Upper lobe of left lung (tissue), 6 donors: ENCODE measurements around the gene NHSL2. TPM values are rescaled to one million over a fixed set of nuclear protein-coding genes. Genes with fewer than 3 reads are reported as not detected.
"Not testable (repeated sequence)": the region's sequence is repeated elsewhere in the genome, so short reads cannot be mapped to it uniquely, and the experiment has no call there.

ENCODE experiments used
- ATAC-seq, 2 donors: fragments of 200-7000 bp; cut with Tn5 transposase; one replicate each; pipeline ENCODE4 v1.9.1; 2022; ENCODE audit warnings: mild to moderate bottlenecking in 2 of 2, moderate library complexity in 2 of 2; ENCODE audit not compliant: low FRiP score in 2 of 2
- DNase-seq, 2 donors: peaks; one replicate each; pipeline ENCODE4 v3.0.0-alpha.2; 2019 to 2020
- H3K27ac ChIP-seq, 4 donors: fragments of 200-600 bp; sonication (generic); one replicate each; pipeline ENCODE4 v1.5.1; 2016 to 2019
- H3K27me3 ChIP-seq, 4 donors: fragments of 200-600 bp; sonication (generic); one replicate each; pipeline ENCODE4 v1.5.1; 2017 to 2019
- H3K36me3 ChIP-seq, 4 donors: fragments of 200-600 bp; sonication (generic); one replicate each; pipeline ENCODE4 v1.5.1; 2016 to 2019
- H3K4me1 ChIP-seq, 4 donors: fragments of 200-600 bp; sonication (generic); one replicate each; pipeline ENCODE4 v1.5.1; 2018 to 2019
- H3K4me3 ChIP-seq, 4 donors: fragments of 200-600 bp; sonication (generic); one replicate each; pipeline ENCODE4 v1.5.1; 2017 to 2019; ENCODE audit warnings: mild to moderate bottlenecking in 2 of 4, moderate library complexity in 1 of 4
- H3K9me3 ChIP-seq, 4 donors: fragments of 200-600 bp; sonication (generic); one replicate each; pipeline ENCODE4 v1.5.1; 2018 to 2019
- CTCF ChIP-seq, 6 experiments: fragments of 450-650 bp in 4 of 6; fragments of 200-600 bp in 2 of 6; sonication (generic) in 2 of 6; IDR thresholded peaks; one replicate each; pipeline ENCODE4 v1.5.1; 2016 to 2019; ENCODE audit warnings: antibody characterized with exemption in 6 of 6
- EP300 ChIP-seq, 4 donors: sonication (generic); formaldehyde crosslinking; IDR thresholded peaks; one replicate each; pipeline ENCODE4 v1.5.1; 2017; ENCODE audit warnings: antibody characterized with exemption in 4 of 4, control low read depth in 2 of 4
- POLR2A ChIP-seq, 4 donors: fragments of 450-650 bp; IDR thresholded peaks; one replicate each; pipeline ENCODE4 v1.5.1; 2016 to 2017; ENCODE audit warnings: antibody characterized with exemption in 4 of 4, mild to moderate bottlenecking in 2 of 4
- POLR2AphosphoS5 ChIP-seq, 2 donors: sonication (generic); formaldehyde crosslinking; IDR thresholded peaks; one replicate each; pipeline ENCODE4 v1.5.1; 2017; ENCODE audit warnings: antibody characterized with exemption in 2 of 2
- WGBS, 2 donors: methylation state at CpG; one replicate each; pipeline ENCODE4 v1.1.5; 2017 to 2018; 5-methylcytosine and 5-hydroxymethylcytosine counted together
- total RNA-seq, 6 donors: library from RNA; depleted of rRNA in 4 of 6; stranded (reverse); fragments of >200 nt in 4 of 6; gene quantifications; one replicate each; pipeline versions ENCODE4 v1.1.0 to v1.2.1, GENCODE V29; 2016 to 2021
- donor health status: DM: no; HTN: no; CAD: no; lungs with moderate emphysema.
- donor health status: DM: no; HTN: yes; CAD: no; lungs with severe emphysema.

NHSL2 gene
- total RNA-seq, 6 donors from 2014 or later, result 5.8 to 18.3 (median 9.9) TPM

- DNase-seq, result no peak
- 87 to 97% methylated on average over 5 of the region's 5 CpGs for WGBS, 2 donors
- no peak overlapping the region for H3K27ac ChIP-seq
- no peaks in the 10 kb centered on the region for H3K27me3 ChIP-seq
- H3K9me3 ChIP-seq, result no peaks in the 10 kb centered on the region
- TF ChIP-seq EP300 (IDR thresholded peaks at IDR 0.05) (no peak), POLR2A (IDR thresholded peaks at IDR 0.05) (no peak), CTCF (IDR thresholded peaks at IDR 0.05) (no peak), POLR2AphosphoS5 (IDR thresholded peaks at IDR 0.05) (no peak)
- no peak overlapping the region for H3K4me3 ChIP-seq
- ATAC-seq, result no peak
- H3K36me3 ChIP-seq, result no peaks in the 10 kb centered on the region
- peaks cover 0 to 5% (median 0%) of the 10 kb centered on the region in 4 donors for H3K4me1 ChIP-seq
These were observed 142.9 kb downstream of the NHSL2 start for GRCh38 chrX:72053508-72053907.

GRCh38 chrX:72054779-72055489, 144.3 kb downstream of the NHSL2 start:
- H3K27ac ChIP-seq, result no peak overlapping the region
- H3K9me3 ChIP-seq, result no peaks in the 10 kb centered on the region
- no peak overlapping the region for H3K4me3 ChIP-seq
- no peaks in the 10 kb centered on the region for H3K27me3 ChIP-seq
- no peaks in the 10 kb centered on the region for H3K36me3 ChIP-seq
- ATAC-seq (no peak), DNase-seq (no peak)
- H3K4me1 ChIP-seq, result peaks cover 0 to 3% (median 0%) of the 10 kb centered on the region in 4 donors
- TF ChIP-seq POLR2AphosphoS5 (IDR thresholded peaks at IDR 0.05) (no peak), EP300 (IDR thresholded peaks at IDR 0.05) (no peak), CTCF (IDR thresholded peaks at IDR 0.05) (no peak), POLR2A (IDR thresholded peaks at IDR 0.05) (no peak)
- 71 to 91% methylated on average over 13 to 19 of the region's 19 CpGs for WGBS, 2 donors

GRCh38 chrX:72057331-72057730, 146.7 kb downstream of the NHSL2 start:
- H3K4me3 ChIP-seq, result no peak overlapping the region
- 24 to 25% methylated on average over 4 of the region's 4 CpGs for WGBS, 2 donors
- ATAC-seq (no peak), DNase-seq (peak in 1 of 2 donors; percentile 20)
- no peak overlapping the region for H3K27ac ChIP-seq
- H3K4me1 ChIP-seq, result peaks cover 0 to 3% (median 0%) of the 10 kb centered on the region in 4 donors
- H3K27me3 ChIP-seq, result no peaks in the 10 kb centered on the region
- TF ChIP-seq EP300 (IDR thresholded peaks at IDR 0.05) (no peak), POLR2AphosphoS5 (IDR thresholded peaks at IDR 0.05) (no peak), CTCF (IDR thresholded peaks at IDR 0.05) (no peak), POLR2A (IDR thresholded peaks at IDR 0.05) (no peak)
- H3K36me3 ChIP-seq, result no peaks in the 10 kb centered on the region
- no peaks in the 10 kb centered on the region for H3K9me3 ChIP-seq

- no peak overlapping the region for H3K4me3 ChIP-seq
- no peaks in the 10 kb centered on the region for H3K9me3 ChIP-seq
- H3K27me3 ChIP-seq, result no peaks in the 10 kb centered on the region
- ATAC-seq (no peak), DNase-seq (peak in 1 of 2 donors; percentile 4)
- no peak for TF ChIP-seq CTCF (IDR thresholded peaks at IDR 0.05)
- TF ChIP-seq POLR2AphosphoS5 (IDR thresholded peaks at IDR 0.05), result no peak
- TF ChIP-seq POLR2A (IDR thresholded peaks at IDR 0.05), result no peak
- TF ChIP-seq EP300 (IDR thresholded peaks at IDR 0.05), result no peak
- WGBS, 2 donors, result 20 to 43% methylated on average over 1 of the region's 1 CpG
- H3K27ac ChIP-seq, result no peak overlapping the region
- H3K4me1 ChIP-seq, result peaks cover 0 to 3% (median 0%) of the 10 kb centered on the region in 4 donors
- no peaks in the 10 kb centered on the region for H3K36me3 ChIP-seq
These were observed 147.2 kb downstream of the NHSL2 start for GRCh38 chrX:72057849-72058248.

GRCh38 chrX:72058346-72058745, 147.7 kb downstream of the NHSL2 start:
- not testable (repeated sequence) for H3K36me3 ChIP-seq, H3K4me1 ChIP-seq, H3K9me3 ChIP-seq, H3K4me3 ChIP-seq, H3K27me3 ChIP-seq, H3K27ac ChIP-seq, ATAC-seq
- DNase-seq, result peak in 1 of 2 donors; percentile 20
- WGBS, 2 donors, result 58 to 84% methylated on average over 10 to 15 of the region's 15 CpGs
